ENCODE data around the gene PTPRM. TPM values are rescaled to one million over a fixed set of nuclear protein-coding genes. Genes with fewer than 3 reads are reported as not detected.

PTPRM gene
- total RNA-seq, 1 donor from 2014 or later = 71.3 TPM

DNA sequence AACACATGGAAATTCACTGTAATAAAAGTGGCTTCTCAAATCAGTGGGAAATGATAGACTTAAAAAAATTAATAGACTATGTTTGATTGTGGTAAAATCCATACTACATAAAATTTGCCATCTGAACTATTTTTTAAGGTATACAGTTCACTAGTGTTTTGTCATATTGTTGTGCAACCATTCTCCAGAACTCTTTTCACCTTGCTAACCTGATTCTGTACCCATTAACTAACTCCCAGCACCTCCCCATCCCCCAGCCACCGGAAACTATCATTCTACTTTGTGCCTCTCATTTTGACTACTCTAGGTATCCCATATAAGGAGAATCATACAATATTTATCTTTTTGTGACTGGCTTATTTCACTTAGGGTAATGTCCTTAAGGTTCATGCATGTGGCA is 153.3 kb downstream of the PTPRM start:
- no peaks in the 10 kb centered on the region for H3K27me3 Mint-ChIP-seq (ENCODE audit: low read depth)
- no peak overlapping the region for H3K27ac Mint-ChIP-seq
- no peak overlapping the region for H3K4me3 Mint-ChIP-seq
- peaks cover 15% of the 10 kb centered on the region for H3K4me1 Mint-ChIP-seq
- no peaks in the 10 kb centered on the region for H3K36me3 Mint-ChIP-seq
- peaks cover 24% of the 10 kb centered on the region for H3K9me3 Mint-ChIP-seq
- TF ChIP-seq, protein P1, sequence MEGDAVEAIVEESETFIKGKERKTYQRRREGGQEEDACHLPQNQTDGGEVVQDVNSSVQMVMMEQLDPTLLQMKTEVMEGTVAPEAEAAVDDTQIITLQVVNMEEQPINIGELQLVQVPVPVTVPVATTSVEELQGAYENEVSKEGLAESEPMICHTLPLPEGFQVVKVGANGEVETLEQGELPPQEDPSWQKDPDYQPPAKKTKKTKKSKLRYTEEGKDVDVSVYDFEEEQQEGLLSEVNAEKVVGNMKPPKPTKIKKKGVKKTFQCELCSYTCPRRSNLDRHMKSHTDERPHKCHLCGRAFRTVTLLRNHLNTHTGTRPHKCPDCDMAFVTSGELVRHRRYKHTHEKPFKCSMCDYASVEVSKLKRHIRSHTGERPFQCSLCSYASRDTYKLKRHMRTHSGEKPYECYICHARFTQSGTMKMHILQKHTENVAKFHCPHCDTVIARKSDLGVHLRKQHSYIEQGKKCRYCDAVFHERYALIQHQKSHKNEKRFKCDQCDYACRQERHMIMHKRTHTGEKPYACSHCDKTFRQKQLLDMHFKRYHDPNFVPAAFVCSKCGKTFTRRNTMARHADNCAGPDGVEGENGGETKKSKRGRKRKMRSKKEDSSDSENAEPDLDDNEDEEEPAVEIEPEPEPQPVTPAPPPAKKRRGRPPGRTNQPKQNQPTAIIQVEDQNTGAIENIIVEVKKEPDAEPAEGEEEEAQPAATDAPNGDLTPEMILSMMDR (IDR thresholded peaks at IDR 0.05; ENCODE audit: unreplicated experiment) = no peak
- no peak for DNase-seq (ENCODE audit: low spot score in 2 of 2, unreplicated experiment in 2 of 2)

GRCh38 chr18:7721532-7721931 is 154.4 kb downstream of the PTPRM start:
- Mint-ChIP-seq H3K36me3 (no peaks in the 10 kb centered on the region), H3K27me3 (ENCODE audit: low read depth) (no peaks in the 10 kb centered on the region), H3K27ac (no peak overlapping the region), H3K9me3 (peaks cover 14% of the 10 kb centered on the region), H3K4me3 (no peak overlapping the region), H3K4me1 (peaks cover 15% of the 10 kb centered on the region)
- DNase-seq (ENCODE audit: low spot score in 2 of 2, unreplicated experiment in 2 of 2) = no peak
- TF ChIP-seq, protein P1 (IDR thresholded peaks at IDR 0.05; ENCODE audit: unreplicated experiment) = no peak

GRCh38 chr18:7722955-7723354 is 155.8 kb downstream of the PTPRM start:
- TF ChIP-seq, protein P1 (IDR thresholded peaks at IDR 0.05; ENCODE audit: unreplicated experiment) = no peak
- Mint-ChIP-seq H3K27me3 (ENCODE audit: low read depth) (no peaks in the 10 kb centered on the region), H3K36me3 (no peaks in the 10 kb centered on the region), H3K4me1 (peaks cover 16% of the 10 kb centered on the region), H3K9me3 (peaks cover 12% of the 10 kb centered on the region), H3K4me3 (no peak overlapping the region), H3K27ac (no peak overlapping the region)
- DNase-seq (ENCODE audit: low spot score in 2 of 2, unreplicated experiment in 2 of 2) = no peak

DNA sequence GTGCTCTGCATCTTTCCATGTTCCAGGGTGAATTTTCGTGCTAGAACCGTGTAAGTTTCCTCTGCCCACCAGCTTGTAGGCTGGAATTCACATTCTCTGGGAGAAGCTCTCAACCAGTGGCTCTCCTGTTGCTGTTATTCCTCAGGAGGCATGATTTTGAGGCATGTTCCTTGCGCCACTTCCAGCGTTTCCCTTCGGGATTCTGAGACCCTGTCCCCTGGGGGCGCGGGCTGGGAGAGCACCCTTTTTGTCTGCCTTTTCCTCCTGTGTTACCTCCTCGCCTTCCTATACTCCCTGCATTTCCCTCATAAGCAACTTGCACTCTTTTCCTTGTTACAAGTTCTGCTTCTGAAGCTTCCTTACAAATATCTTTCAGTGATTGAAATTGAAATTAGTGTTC is 156.4 kb downstream of the PTPRM start:
- H3K4me1 Mint-ChIP-seq = peaks cover 16% of the 10 kb centered on the region
- H3K4me3 Mint-ChIP-seq = no peak overlapping the region
- peaks cover 6% of the 10 kb centered on the region for H3K9me3 Mint-ChIP-seq
- H3K27ac Mint-ChIP-seq = no peak overlapping the region
- DNase-seq (ENCODE audit: low spot score in 2 of 2, unreplicated experiment in 2 of 2) = no peak
- no peaks in the 10 kb centered on the region for H3K27me3 Mint-ChIP-seq (ENCODE audit: low read depth)
- H3K36me3 Mint-ChIP-seq = no peaks in the 10 kb centered on the region
- TF ChIP-seq, protein P1 (IDR thresholded peaks at IDR 0.05; ENCODE audit: unreplicated experiment) = no peak

DNA sequence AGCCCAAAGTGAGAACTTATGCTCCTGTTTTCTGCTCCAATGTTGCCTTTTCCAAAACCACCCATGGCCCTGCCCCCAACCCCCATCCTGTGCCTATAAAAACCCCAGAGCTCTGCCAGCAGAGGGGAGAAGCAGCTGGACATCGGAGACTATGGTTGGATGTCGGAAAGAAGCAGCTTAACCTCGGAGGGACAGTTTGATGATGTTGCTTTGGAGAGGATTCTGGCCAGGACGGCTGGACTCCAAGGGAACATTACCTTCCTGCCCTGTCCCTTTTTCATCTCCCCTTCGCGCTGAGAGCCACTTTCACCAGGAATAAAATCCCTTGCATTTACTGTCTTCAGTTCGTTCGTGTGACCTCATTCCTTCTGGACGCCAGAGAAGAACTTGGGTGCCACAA is 158.4 kb downstream of the PTPRM start:
- no peaks in the 10 kb centered on the region for H3K27me3 Mint-ChIP-seq (ENCODE audit: low read depth)
- TF ChIP-seq, protein P1 (IDR thresholded peaks at IDR 0.05; ENCODE audit: unreplicated experiment) = no peak
- H3K9me3 Mint-ChIP-seq = no peaks in the 10 kb centered on the region
- H3K27ac Mint-ChIP-seq = no peak overlapping the region
- DNase-seq (ENCODE audit: low spot score in 2 of 2, unreplicated experiment in 2 of 2) = no peak
- no peaks in the 10 kb centered on the region for H3K36me3 Mint-ChIP-seq
- H3K4me1 Mint-ChIP-seq = peaks cover 29% of the 10 kb centered on the region
- H3K4me3 Mint-ChIP-seq = no peak overlapping the region

GRCh38 chr18:7725897-7726296 is 158.8 kb downstream of the PTPRM start:
- peaks cover 33% of the 10 kb centered on the region for H3K4me1 Mint-ChIP-seq
- H3K4me3 Mint-ChIP-seq = no peak overlapping the region
- H3K27ac Mint-ChIP-seq = no peak overlapping the region

More at GRCh38 chr18:7725897-7726296, 158.8 kb downstream of the PTPRM start:
- H3K9me3 Mint-ChIP-seq = no peaks in the 10 kb centered on the region
- TF ChIP-seq, protein P1 (IDR thresholded peaks at IDR 0.05; ENCODE audit: unreplicated experiment) = no peak
- no peaks in the 10 kb centered on the region for H3K36me3 Mint-ChIP-seq
- no peaks in the 10 kb centered on the region for H3K27me3 Mint-ChIP-seq (ENCODE audit: low read depth)
- no peak for DNase-seq (ENCODE audit: low spot score in 2 of 2, unreplicated experiment in 2 of 2)
